GM18517 (cell line): ENCODE data around the gene BICC1.

Experiments used
- ATAC-seq: cut with Tn5 transposase; IDR thresholded peaks from one replicate; pipeline ENCODE4 v1.9.1; 2021; ENCODE audit warnings: mild to moderate bottlenecking, moderate library complexity; ENCODE audit not compliant: unreplicated experiment

The BICC1 gene

DNA sequence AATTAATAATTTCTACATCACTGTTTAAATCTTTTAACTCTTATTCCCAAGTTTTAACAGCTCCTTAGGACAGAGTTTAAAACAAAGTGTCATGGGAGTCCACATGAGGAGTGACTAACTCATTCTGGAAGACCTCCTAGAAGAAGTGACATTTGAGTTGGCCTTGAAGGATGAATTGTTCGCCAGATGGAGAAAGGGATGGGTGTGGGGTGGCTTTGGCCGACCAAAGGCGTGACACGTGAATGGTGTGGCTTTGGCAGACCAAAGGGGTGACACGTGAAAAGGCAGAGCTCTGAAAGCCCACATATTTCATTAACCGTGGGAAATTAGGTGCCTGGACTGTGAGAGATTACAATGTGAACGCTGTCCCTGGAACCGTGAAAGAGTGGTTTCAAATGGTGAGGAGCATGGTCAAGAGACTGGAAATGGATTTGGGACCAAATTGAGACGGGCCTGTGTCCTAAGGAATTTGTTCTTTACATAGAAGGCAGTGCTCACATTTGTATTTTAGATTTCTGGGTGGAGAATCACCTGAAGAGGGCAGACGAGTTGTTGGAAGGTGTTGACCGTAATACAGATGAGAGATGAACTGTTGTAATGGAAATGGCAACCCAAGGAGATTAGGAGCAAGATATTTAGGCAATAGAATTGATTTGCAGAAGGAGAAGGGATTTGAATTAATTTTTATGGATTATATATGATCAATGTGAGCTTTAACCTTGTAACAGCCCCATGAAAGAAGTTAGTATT is 228.1 kb downstream of the BICC1 start:
- no peak for ATAC-seq

DNA sequence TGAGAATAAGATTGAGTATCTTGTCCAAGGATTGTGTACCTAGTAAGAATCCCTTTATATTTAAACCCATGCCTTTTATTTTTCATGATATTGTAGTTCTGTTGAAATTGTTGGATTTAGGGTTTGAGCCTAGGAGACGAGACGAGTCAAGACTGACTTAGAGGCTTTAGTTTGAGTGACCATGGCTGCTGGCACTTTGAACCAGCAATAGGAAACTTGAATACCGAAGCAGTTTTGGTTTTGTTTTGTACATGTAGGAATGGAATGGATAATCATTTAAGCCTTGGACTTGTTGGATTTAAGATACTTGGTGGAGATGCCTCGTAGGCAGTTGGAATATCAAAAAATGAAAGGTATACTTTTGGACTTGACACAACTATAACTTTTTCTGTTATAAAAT is 229.0 kb downstream of the BICC1 start:
- no peak for ATAC-seq

DNA sequence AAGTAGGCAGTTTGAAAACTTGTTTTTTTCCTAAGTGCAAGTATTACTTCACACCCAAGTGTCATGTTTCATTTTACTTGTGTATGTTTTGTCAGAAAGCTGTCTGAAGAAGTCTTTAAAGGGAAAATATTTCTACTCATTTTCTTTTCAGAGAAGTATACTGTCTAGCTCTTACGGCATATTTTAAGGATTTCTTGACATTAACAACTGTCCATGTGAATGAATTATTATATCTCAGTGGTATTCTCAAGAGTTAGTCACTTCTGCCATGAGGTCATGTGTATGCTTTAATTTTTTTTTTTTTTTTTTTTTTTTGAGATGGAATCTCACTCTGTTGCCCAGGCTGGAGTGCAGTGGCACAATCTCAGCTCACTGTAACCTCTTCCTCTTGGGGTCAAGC is 229.5 kb downstream of the BICC1 start:
- ATAC-seq = no peak

DNA sequence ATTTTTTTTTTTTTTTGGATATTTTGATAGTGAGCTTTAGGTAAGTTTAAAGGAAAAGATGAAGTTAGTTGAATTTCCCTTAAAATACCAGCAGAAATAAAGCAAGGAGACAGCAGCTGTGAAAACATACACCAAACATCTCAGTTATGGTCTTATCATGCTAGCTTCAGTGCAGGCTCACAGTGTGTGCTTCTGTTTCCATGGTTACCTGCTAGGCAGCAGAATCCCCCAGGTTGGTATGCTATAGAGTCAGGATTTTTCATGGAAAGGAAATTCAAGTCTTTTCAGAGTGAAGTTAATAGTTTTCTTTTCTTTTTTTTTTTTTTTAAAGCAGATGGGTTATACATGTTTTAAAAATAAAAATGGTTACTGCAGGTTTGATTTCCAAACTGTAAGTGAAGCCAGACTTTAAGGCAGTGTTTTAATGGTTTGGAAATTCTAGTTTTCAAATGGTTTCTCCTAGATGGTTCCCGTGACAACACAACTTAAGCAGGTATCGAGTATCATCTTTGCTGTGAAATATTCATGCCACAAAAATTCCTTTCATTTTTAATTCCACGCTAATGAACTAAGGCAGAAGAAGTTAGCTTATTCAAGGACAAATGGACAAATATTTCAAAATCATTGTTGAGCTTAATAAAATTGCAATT is 230.9 kb downstream of the BICC1 start:
- no peak for ATAC-seq

DNA sequence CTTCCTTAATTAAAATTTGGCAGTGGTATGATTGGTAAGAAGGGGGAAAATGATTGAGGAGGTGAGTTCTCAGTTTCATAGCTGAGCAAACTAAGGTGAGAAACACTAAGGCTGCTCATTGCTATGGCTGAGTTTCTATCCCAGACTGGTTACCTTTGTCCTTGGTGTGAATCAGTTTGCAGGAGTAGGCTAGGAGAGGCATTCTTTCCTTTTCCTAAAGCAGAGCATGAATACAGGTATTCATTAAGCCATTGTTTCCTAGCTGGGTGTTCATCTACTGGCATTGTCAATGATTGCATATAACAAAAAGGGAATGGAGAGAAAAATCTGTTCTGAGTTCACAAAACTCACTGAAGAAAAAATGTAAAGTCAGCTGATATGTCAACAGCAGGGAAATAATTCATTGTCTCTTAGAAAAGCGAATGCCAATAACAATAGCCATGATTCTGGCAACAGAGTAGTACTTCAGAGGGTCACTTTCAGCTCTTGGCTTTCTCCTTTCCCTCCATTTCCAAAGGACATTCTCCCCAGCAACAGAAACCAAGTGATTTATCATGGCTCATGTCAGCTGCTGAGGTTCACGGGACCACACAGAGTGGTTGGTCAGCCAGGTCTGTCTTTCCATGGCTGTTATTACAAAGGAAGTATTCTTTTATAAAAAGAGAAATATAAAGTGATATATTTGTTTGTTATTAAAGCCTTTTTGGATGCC is 234.0 kb downstream of the BICC1 start:
- ATAC-seq = no peak

DNA sequence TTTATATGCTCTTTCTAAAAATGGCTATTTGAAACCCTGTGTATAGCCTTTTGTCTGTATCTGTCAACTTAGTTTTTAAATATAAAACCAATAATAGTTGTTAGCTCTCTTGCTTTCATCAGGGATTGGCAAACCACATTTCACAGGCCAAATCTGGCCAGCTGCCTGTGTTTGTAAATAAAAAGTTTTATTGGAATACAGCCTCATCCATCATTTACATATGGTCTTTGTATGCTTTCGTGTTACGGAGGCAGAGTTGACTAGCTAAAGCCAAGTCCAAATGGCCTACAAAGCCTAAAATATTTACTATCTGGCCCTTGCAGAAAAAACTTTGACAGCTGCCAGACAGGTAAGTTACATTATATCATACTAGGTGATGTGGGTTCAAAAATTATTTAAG is 235.0 kb downstream of the BICC1 start:
- ATAC-seq = no peak

DNA sequence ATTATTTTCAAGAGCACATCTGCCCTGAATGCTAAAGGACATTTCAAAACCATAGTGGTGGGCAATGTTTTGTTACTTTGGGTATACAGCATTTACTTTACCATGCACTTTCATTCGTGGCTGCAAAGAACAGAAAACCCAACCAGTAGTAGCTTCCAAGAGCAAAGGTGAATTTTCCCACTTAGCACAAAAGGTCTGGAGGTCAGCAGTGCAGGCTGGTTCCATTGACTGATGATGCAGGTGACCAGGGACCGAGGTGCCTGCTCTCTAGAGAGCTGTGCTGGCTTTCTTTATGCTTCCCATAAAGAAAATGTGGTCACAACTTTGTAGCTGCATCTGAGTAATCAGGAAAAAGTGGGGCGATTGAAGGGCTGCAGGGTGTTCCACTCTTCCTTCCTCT is 240.0 kb downstream of the BICC1 start:
- no peak for ATAC-seq

DNA sequence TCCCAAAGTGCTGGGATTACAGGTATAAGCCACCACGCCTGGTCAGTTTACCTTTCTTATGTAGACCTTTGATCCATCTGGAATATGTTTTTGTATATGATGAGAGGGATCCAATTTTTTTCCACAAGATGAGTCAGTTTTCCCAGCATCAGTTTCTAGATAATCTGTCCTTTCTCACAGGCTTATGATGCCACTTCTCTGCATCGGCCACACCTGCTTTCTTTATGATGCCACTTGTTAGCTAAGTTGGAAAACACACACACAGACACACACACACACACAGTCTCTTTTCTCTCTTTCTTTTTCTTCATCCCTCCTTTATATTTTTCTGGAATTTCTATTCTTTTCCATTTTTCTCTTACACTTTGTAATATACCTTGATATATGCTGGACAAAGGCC is 240.8 kb downstream of the BICC1 start:
- no peak for ATAC-seq

DNA sequence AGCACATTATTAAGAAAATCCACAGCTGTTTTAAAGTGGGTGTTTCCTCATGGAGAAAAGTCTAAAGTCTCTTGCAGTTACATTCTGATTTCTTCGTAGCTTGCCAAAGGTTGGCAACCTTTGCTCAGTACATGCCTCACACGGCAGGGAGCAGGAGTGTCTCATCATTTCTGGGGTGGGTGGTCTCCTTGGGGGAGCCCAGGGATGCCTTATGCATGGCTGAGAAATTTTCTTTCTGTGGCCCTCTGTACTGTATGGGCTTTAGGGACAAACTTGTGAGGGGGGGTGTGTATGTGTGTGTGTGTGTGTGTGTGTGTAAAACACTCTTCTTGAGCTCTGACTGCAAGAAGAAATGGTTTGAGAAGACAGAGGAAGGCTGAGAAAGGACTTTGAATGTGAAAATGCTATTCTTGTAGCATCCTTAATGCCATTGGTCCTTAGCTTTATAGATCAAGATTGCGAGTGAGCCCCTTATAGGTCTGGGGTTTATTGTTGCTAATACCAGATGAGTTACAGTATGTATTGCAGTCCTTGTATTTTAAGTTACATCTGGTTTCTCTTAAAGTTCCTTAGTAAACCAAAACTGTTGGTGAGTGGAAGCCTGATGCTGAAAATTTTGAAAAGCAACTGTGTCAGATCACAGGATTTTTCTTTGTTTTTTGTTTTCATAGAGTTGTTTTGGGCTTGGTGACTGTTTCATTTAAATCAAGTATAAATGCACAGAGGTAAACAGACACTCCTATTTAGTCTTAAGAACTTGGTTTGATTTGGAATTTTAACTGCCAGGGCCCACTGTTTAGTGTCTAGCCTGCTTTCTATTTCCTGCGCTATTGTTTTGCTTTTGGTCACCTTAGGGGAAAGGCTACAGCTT is 242.0 kb downstream of the BICC1 start:
- no peak for ATAC-seq

DNA sequence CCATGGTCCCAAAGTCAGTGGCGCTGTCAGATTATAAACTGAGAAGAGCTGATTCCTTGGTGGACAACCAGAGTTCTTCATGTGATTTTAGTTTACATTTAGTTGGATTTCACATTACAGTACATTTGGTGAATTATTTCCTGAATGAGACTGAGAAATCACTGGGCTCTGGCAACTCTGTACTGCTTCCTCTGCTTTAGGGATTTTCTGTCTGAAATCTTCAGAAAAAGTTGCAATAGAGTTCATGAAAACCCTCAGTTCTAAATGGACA is 242.6 kb downstream of the BICC1 start:
- no peak for ATAC-seq

DNA sequence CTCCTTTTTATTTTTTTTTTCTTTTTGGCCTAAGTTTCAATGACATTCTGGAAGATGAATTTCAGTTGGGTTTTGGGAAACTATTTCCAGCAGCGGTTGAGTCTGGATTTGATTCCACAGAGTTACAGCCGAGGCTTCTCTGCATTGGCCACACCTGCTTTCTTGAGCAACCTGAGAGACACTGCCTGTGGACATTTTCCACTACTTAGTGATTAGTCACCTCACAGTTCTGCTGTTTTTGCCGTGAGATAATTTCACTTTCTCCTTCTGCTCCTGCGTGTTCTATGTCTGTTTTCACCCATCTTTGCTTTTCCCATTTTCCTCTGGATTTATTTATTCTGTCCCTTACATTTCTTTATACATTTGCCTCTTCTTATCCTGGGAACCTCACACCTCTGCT is 243.0 kb downstream of the BICC1 start:
- no peak for ATAC-seq

DNA sequence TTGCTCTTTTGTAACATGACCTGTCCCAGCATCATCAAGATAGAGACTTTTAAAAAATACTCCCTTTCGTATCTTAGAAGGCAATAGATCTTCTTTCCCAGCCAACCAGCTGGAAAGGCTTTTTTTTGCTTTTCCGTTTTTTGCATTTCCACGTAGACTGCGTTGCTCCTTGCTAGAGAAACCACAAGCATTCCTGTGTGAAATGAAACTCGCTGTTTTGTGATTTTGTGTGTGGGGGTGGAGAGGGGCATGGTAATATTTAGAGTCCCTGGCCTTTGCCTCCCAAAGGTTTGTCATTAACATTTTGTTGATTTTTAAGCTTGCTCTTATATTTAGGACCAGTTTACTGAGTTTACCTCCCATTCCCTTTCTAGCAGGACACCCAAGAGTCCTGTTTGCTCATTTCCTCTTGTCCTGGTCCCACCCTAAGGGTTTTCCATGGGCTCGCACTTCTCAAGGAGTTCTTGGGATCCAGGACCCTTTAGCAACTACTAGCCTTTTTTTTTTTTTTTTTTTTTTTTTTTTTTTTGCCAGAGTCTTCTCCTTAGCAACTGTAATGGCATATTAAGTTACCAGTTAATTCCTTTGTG is 243.6 kb downstream of the BICC1 start:
- ATAC-seq = no peak

DNA sequence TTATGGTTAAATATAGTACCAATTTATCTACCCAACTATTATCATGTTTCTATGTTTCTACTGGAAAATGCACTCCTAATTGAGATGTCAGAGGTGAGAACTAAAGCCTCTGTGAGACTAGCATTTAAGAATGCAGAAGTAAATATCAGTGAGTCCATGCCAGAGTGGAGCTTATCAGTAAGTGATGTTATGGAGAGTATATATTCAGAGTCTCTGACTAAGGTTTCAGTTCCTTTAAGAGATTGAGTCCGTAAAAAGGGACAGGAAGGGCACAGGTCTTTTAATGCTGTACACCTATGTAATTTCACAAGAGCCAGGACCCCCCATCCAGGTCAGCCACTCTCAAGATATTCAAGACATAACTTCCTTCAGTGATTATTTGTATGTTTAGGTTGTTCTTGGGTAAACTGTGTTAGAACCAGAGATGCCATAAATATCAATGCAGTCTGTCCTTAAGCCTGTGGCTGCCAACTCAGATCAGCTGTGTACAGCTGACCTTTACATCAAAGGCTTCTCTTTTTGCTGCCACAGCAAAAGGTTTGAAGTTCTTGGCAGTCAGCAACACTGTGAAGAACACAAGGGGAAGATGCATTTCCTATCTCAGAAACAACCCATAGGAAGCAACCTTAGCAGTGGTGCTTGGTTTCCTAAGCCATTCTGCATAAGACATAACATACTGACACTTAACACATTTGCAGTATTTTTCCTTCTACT is 244.8 kb downstream of the BICC1 start:
- ATAC-seq = no peak

DNA sequence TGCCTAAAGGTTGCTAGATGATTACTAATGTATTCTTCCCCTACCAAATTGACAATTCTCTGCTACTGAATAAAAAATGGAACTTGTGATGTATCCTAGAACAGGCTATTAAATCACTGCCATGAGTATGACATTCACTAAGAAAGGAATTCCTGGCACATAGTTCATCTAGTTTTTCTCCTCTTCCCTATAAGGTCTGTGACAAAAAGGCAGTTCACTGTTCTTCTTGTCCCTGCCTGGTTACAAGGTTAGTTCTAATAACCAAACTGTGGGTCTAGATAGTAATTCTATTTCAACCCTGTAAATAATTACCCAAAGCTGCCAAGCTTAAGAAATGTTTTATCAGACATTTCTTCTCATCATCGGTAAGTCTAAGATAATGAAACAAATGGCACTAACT is 245.6 kb downstream of the BICC1 start:
- ATAC-seq = no peak

DNA sequence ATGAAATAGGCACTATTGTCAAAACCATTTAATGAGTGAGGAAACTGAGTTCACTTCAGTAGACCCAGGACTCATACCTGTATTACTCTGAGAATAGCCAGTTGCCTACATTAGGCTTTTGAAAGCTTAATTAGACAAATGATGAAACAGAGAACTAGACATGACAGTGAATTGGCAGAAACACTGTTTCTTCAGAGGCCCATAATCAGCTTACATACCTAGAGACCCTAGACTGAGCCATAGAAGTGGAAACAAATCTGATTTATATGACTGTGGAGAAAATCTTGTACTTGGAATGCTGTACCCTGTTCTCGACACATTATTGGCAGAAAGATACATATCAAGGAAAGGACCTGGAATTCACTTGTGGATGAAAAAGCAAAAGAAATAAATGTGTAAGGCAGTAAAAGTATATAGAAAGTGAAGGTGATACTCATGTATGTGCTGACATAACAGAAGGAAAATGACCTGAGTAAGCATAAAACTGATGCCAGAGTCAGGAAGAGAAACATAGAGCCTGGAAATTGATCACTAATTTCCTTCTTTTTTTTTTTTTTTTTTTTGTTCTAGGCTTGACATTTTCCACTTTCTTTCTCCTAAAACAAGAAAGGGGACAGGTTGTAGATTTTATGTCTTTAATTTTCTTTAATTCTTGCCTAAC is 251.5 kb downstream of the BICC1 start:
- no peak for ATAC-seq

DNA sequence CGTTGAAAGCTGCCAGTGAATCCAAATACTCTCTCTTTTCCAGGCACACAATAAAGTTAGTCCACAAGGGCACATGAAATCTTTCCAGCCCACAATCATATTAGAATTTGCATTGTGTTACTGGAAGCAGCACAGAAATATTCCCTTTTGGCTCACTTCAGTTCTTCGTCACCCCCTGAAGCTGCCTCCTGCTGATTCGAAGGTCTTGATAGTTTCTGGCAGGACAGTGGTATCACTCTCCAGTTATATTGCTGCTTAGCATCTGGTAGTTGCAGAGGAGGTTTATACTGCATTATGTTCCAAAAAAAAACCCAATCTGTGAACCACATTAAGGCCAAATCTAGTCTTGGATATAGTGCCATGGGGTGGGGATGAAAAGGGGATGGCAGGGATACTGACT is 253.2 kb downstream of the BICC1 start:
- ATAC-seq = no peak

DNA sequence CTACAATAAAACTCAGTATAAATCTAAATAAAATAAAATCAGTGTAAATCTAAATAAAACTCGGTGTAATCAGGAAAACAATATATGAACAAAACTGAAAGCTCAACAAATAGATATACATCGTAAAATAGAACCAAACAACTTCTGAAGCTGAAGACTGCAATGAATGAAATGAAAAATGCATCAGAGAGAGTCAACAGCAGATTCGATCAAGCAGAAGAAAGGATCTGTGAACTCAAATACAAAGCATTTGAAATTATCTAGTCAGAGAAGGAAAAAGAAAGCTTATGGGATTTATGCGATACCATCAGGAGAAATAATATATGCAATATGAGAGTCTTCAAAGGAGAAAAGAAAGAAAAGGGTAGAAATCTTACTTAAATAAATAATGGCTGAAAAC is 255.0 kb downstream of the BICC1 start:
- no peak for ATAC-seq

DNA sequence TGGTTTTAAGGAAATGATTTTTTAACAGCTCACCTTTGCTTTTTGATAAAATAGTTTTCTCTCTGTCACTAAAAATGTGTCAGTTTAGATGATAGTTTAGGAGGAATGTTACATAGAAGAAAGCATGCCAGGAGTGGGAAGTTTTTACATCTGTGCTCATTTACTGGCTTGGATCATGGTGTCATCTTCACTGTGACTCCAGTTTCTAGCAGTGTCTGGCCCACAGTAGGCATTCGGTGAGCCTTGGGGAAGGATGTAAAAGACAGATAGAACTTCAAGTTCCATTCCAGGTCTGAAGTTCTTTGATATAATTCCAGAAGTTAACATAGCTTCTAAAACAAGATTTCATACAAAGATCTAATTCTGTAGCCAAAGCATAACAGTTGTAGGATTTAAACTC is 259.2 kb downstream of the BICC1 start:
- no peak for ATAC-seq

DNA sequence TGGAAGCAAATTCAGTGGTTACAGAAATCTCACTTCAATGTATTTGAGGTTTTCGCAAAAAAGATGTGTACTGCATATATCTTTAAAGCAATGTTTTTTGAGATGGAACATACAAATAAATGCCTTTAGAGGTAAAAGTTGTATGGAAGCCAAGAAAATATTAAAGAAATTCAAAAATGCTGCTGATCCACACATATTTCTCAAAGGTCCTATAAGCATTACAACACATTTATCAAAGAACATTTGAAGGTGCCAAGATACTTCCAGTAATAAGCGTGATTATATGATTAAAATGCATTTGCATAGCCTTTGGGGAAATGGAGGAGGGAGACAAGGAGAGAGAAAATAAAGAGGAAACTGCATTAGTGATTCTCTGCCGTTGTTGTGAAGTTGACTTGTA is 260.1 kb downstream of the BICC1 start:
- no peak for ATAC-seq

DNA sequence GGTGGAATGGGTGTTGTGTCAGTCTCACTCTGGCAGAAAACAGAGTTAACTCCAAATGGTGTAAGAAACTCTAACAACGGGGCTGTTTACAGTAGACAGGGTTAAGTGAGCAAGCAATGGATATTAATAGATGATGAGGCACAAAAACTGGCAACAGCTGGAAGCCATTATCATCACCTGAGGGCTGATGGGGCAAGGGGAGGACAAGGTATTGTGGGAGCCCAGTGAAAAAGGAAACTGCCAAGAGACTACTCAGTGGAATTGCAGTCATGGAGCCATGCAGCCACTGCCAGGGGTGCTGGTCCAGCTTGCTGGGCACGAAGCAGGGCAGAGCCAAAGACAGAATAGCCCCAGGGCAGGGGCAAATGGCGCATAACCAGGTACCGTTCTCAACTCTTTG is 260.7 kb downstream of the BICC1 start:
- ATAC-seq = no peak
